Endometrial microvascular endothelial cells (primary cell): Measurements from ENCODE around the gene CST4. TPM values are rescaled to one million over a fixed set of nuclear protein-coding genes. Genes with fewer than 3 reads are reported as not detected.

Source experiments
- total RNA-seq: library from RNA; depleted of rRNA; stranded (reverse); fragments of >200 nt; gene quantifications from one replicate; pipeline ENCODE4 v1.2.3, GENCODE V29; 2015; ENCODE audit errors: inconsistent ontology term

CST4 gene
- total RNA-seq, 1 donor from 2014 or later: not detected

Other genes with a start within 250 kb of the CST4 start
- gene CSTL1, start 249.4 kb downstream of the CST4 start, total RNA-seq: not detected
- gene CST11, start 236.2 kb downstream of the CST4 start, total RNA-seq: not detected
- not detected for gene CST8, start 197.9 kb downstream of the CST4 start, total RNA-seq
- gene CST9L, start 120.6 kb downstream of the CST4 start, total RNA-seq: not detected
- not detected for gene CST9, start 83.1 kb downstream of the CST4 start, total RNA-seq
- 346 TPM for gene CST3, start 51.1 kb downstream of the CST4 start, total RNA-seq
- 4.0 TPM for gene CST1, start 61.9 kb upstream of the CST4 start, total RNA-seq
- not detected for gene CST2, start 137.7 kb upstream of the CST4 start, total RNA-seq
- not detected for gene CST5, start 190.7 kb upstream of the CST4 start, total RNA-seq